Loucy (cell line): ENCODE results near the gene SAMMSON.

Experiments used
- EZH2phosphoT487 ChIP-seq: fragments of 200-600 bp; IDR thresholded peaks from 2 replicates; pipeline ENCODE4 v1.6.1; 2018; ENCODE audit warnings: antibody characterized with exemption, mild to moderate bottlenecking, moderate library complexity, borderline replicate concordance
- TF ChIP-seq, protein P1 (sequence below): fragments of 200-600 bp; sonication (generic); conservative IDR thresholded peaks from 2 replicates; pipeline ENCODE4 v1.5.1; 2014; ENCODE audit warnings: mild to moderate bottlenecking, antibody characterized with exemption, low read length

DNA sequence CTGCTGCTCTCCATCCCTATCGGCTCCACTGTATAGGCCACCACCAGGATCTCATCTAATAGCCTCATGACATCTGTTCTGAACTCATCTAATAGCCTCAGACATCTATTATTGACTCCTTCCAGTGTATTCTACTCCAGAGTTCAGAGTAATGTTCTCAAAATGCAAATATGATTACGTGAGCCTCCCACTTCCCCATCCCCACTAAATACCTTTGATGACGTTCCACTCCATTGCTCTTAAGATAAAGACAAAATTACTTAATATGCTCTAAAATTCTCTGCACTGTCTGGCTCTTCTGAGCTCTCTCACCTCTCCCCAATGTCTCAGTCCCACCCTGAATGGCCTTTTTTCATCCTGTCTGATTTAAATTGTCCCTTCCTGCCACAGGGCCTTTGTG, 94.7 kb downstream of the SAMMSON start:
- TF ChIP-seq, protein P1, sequence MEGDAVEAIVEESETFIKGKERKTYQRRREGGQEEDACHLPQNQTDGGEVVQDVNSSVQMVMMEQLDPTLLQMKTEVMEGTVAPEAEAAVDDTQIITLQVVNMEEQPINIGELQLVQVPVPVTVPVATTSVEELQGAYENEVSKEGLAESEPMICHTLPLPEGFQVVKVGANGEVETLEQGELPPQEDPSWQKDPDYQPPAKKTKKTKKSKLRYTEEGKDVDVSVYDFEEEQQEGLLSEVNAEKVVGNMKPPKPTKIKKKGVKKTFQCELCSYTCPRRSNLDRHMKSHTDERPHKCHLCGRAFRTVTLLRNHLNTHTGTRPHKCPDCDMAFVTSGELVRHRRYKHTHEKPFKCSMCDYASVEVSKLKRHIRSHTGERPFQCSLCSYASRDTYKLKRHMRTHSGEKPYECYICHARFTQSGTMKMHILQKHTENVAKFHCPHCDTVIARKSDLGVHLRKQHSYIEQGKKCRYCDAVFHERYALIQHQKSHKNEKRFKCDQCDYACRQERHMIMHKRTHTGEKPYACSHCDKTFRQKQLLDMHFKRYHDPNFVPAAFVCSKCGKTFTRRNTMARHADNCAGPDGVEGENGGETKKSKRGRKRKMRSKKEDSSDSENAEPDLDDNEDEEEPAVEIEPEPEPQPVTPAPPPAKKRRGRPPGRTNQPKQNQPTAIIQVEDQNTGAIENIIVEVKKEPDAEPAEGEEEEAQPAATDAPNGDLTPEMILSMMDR: no peak
- TF ChIP-seq EZH2phosphoT487: no peak
